Measurements from ENCODE around the gene KCTD8. TPM values are rescaled to one million over a fixed set of nuclear protein-coding genes. Genes with fewer than 3 reads are reported as not detected.

KCTD8 gene
- polyA plus RNA-seq, 2 of the 4 experiments (the other 2 are of a cell fraction): not detected

- H3K27ac ChIP-seq: no peak overlapping the region
- FAIRE-seq (no peak), DNase-seq (ENCODE audit: low read depth in 1 of 2, low spot score in 1 of 2) (no peak), ATAC-seq (no peak)
- no peaks in the 10 kb centered on the region for H3K4me1 ChIP-seq
- H3K9me3 ChIP-seq: no peaks in the 10 kb centered on the region
- CTCF ChIA-PET: no interaction called here
- WGBS (ENCODE audit: missing lambda C conversion rate): 14% methylated on average over 3 of the region's 3 CpGs
- H3K4me2 ChIP-seq: no peak overlapping the region
- TF ChIP-seq CHD2 (IDR thresholded peaks at IDR 0.05; ENCODE audit: low read length, partially characterized antibody) (no peak), EP300 (IDR thresholded peaks at IDR 0.05) (no peak), JUN (IDR thresholded peaks at IDR 0.05) (no peak), RNF2 (IDR thresholded peaks at IDR 0.05; ENCODE audit: borderline replicate concordance, low read depth) (no peak), MAX (IDR thresholded peaks at IDR 0.05) (no peak), NFE2L2 (conservative IDR thresholded peaks at IDR 0.05; ENCODE audit: low read length) (no peak), GATA3 (IDR thresholded peaks at IDR 0.05; ENCODE audit: borderline replicate concordance) (no peak), ZFP36 (IDR thresholded peaks at IDR 0.05; ENCODE audit: borderline replicate concordance, partially characterized antibody) (no peak), HEYL (CRISPR knock-in tag; IDR thresholded peaks at IDR 0.05) (no peak)
- H3K4me3 ChIP-seq: no peak overlapping the region
- POLR2A ChIA-PET: no interaction called here
These were observed 212.7 kb downstream of the KCTD8 start for GRCh38 chr4:44235897-44236296.

DNA sequence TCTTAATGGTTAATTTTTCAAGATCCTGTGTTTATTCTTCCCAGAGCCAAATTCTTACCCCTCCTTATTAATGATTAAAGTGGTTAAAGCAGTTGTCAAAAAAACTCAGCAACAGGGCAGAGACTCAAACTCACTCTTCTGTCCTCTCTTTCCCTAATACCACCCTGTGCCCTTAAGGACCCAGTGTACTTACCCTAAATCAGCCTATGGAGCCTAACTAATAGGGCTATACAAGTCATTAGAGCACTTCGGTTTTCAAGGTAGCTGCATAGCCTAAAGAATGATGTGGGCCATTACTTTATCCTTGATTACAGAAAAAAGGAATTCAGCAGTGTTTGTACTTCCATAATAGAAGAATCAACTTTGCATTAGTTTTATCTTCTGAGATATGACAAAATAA lies 216.3 kb downstream of the KCTD8 start:
- H3K4me1 ChIP-seq: no peaks in the 10 kb centered on the region
- CTCF ChIA-PET: no interaction called here
- no peaks in the 10 kb centered on the region for H3K9me3 ChIP-seq
- WGBS (ENCODE audit: missing lambda C conversion rate): 8% methylated on average over 1 of the region's 1 CpG
- H3K4me3 ChIP-seq: no peak overlapping the region
- ATAC-seq (no peak), FAIRE-seq (no peak), DNase-seq (ENCODE audit: low read depth in 1 of 2, low spot score in 1 of 2) (no peak)
- no peak overlapping the region for H3K4me2 ChIP-seq
- no peak overlapping the region for H3K27ac ChIP-seq
- TF ChIP-seq JUN (IDR thresholded peaks at IDR 0.05) (no peak), ZFP36 (IDR thresholded peaks at IDR 0.05; ENCODE audit: borderline replicate concordance, partially characterized antibody) (no peak), RFX5 (IDR thresholded peaks at IDR 0.05) (no peak), CBX8 (IDR thresholded peaks at IDR 0.05) (no peak), RCOR1 (IDR thresholded peaks at IDR 0.05; ENCODE audit: low read depth, low read length) (no peak), HOXB13 (CRISPR knock-in tag; IDR thresholded peaks at IDR 0.05; ENCODE audit: low read depth) (no peak), TFCP2L1 (CRISPR knock-in tag; IDR thresholded peaks at IDR 0.05) (no peak), RARB (CRISPR knock-in tag; IDR thresholded peaks at IDR 0.05) (no peak)
- TF ChIP-seq, protein P1, sequence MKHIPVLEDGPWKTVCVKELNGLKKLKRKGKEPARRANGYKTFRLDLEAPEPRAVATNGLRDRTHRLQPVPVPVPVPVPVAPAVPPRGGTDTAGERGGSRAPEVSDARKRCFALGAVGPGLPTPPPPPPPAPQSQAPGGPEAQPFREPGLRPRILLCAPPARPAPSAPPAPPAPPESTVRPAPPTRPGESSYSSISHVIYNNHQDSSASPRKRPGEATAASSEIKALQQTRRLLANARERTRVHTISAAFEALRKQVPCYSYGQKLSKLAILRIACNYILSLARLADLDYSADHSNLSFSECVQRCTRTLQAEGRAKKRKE (CRISPR knock-in tag; IDR thresholded peaks at IDR 0.05; ENCODE audit: low read depth): no peak
- TF ChIP-seq, protein P2, sequence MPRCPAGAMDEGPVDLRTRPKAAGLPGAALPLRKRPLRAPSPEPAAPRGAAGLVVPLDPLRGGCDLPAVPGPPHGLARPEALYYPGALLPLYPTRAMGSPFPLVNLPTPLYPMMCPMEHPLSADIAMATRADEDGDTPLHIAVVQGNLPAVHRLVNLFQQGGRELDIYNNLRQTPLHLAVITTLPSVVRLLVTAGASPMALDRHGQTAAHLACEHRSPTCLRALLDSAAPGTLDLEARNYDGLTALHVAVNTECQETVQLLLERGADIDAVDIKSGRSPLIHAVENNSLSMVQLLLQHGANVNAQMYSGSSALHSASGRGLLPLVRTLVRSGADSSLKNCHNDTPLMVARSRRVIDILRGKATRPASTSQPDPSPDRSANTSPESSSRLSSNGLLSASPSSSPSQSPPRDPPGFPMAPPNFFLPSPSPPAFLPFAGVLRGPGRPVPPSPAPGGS (IDR thresholded peaks at IDR 0.05): no peak
- POLR2A ChIA-PET: no interaction called here

DNA sequence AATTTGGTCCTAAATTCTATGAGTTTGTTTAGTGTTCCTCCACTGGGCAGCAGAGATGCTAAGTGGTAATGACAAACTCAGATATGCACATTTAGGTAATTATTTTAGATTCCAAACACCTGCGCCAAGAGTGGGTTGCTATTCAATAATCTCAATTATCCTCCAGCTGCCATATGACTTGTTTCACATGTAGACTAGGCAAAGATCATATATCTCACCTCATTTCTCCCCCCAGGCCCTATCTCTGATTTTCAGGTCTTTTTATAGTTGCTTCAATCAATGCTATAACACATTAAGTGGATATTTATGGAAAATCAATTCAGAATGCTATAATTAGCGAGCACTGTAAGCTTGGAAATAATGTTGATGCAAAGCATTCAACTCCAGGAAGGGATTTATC lies 217.6 kb downstream of the KCTD8 start:
- H3K4me1 ChIP-seq: no peaks in the 10 kb centered on the region
- ChIA-PET POLR2A (no interaction called here), CTCF (no interaction called here)
- TF ChIP-seq EP300 (IDR thresholded peaks at IDR 0.05) (no peak), CEBPB (IDR thresholded peaks at IDR 0.05) (no peak), NPAS2 (CRISPR knock-in tag; IDR thresholded peaks at IDR 0.05; ENCODE audit: borderline replicate concordance) (no peak), ESRRA (IDR thresholded peaks at IDR 0.05; ENCODE audit: borderline replicate concordance, low read length) (no peak), RCOR1 (IDR thresholded peaks at IDR 0.05; ENCODE audit: low read depth, low read length) (no peak), POLR2A (IDR thresholded peaks at IDR 0.05; ENCODE audit: low read length) (no peak), FOXS1 (CRISPR knock-in tag; IDR thresholded peaks at IDR 0.05) (no peak), NR3C1 (IDR thresholded peaks at IDR 0.05) (no peak), EHMT2 (IDR thresholded peaks at IDR 0.05; ENCODE audit: low read depth) (no peak), RNF2 (IDR thresholded peaks at IDR 0.05; ENCODE audit: borderline replicate concordance, low read depth) (no peak)
- TF ChIP-seq, protein P1 (CRISPR knock-in tag; IDR thresholded peaks at IDR 0.05; ENCODE audit: low read depth): no peak
- FAIRE-seq: no peak
- H3K4me2 ChIP-seq: no peak overlapping the region
- H3K4me3 ChIP-seq: no peak overlapping the region
- DNase-seq (ENCODE audit: low read depth in 1 of 2, low spot score in 1 of 2): no peak
- no peak for ATAC-seq
- no peaks in the 10 kb centered on the region for H3K9me3 ChIP-seq
- 13% methylated on average over 2 of the region's 2 CpGs for WGBS (ENCODE audit: missing lambda C conversion rate)
- H3K27ac ChIP-seq: no peak overlapping the region
